Stimulated activated CD8-positive, alpha-beta memory T cell treated with anti-CD3 and anti-CD28 coated beads, Interleukin-7, amount 100 ng/mL, for 1 hour (primary cell): ENCODE results near the gene PAPPA.

Experiments
- DNase-seq, 2 donors: peaks; one replicate each; pipeline ENCODE4 v3.0.0-alpha.2; 2020; ENCODE audit warnings: low read depth in 2 of 2

The PAPPA gene

GRCh38 chr9:116381350-116381749 is 227.8 kb downstream of the PAPPA start:
- DNase-seq = no peak

GRCh38 chr9:116382053-116382452 is 228.5 kb downstream of the PAPPA start:
- no peak for DNase-seq

GRCh38 chr9:116383133-116383532 is 229.5 kb downstream of the PAPPA start:
- DNase-seq = no peak

GRCh38 chr9:116383936-116384335 is 230.3 kb downstream of the PAPPA start:
- no peak for DNase-seq

GRCh38 chr9:116387934-116388698 is 234.5 kb downstream of the PAPPA start:
- DNase-seq = no peak

- no peak for DNase-seq
Measured at GRCh38 chr9:116389541-116390302, 236.1 kb downstream of the PAPPA start.

- DNase-seq = no peak
Measured at GRCh38 chr9:116390303-116391228, 237.0 kb downstream of the PAPPA start.

GRCh38 chr9:116391306-116391900 is 237.8 kb downstream of the PAPPA start:
- no peak for DNase-seq

- no peak for DNase-seq
Measured at GRCh38 chr9:116393198-116393597, 239.6 kb downstream of the PAPPA start.

- DNase-seq = no peak
Measured at GRCh38 chr9:116394070-116394469, 240.5 kb downstream of the PAPPA start.

GRCh38 chr9:116394894-116395698 is 241.5 kb downstream of the PAPPA start:
- no peak for DNase-seq

- no peak for DNase-seq
Measured at GRCh38 chr9:116395699-116396037, 242.1 kb downstream of the PAPPA start.

- DNase-seq = no peak
Measured at GRCh38 chr9:116403171-116403570, 249.6 kb downstream of the PAPPA start.

GRCh38 chr9:116404228-116404627 is 250.6 kb downstream of the PAPPA start:
- no peak for DNase-seq

GRCh38 chr9:116405321-116405720 is 251.7 kb downstream of the PAPPA start:
- no peak for DNase-seq

- no peak for DNase-seq
Measured at GRCh38 chr9:116406469-116406868, 252.9 kb downstream of the PAPPA start.

GRCh38 chr9:116409129-116409528 is 255.5 kb downstream of the PAPPA start:
- DNase-seq = no peak

- no peak for DNase-seq
Measured at GRCh38 chr9:116409638-116410037, 256.0 kb downstream of the PAPPA start.

- DNase-seq = no peak
Measured at GRCh38 chr9:116411506-116411905, 257.9 kb downstream of the PAPPA start.

- DNase-seq = no peak
Measured at GRCh38 chr9:116414374-116414773, 260.8 kb downstream of the PAPPA start.

- DNase-seq = no peak
Measured at GRCh38 chr9:116416421-116416820, 262.8 kb downstream of the PAPPA start.
